Measurements from ENCODE around the gene TICAM2.
"Not testable (repeated sequence)": the region's sequence is repeated elsewhere in the genome, so short reads cannot be mapped to it uniquely, and the experiment has no call there.

TICAM2 gene

GRCh38 chr5:115601701-115602590 lies at the start of gene TICAM2:
TICAM2 (minus strand) TSS chr5:115602479; CDS start chr5:115581256, 21,223 bp downstream.
- peak; percentile 60 for DNase-seq (ENCODE audit: low read depth)

- DNase-seq (ENCODE audit: low read depth), result no peak
These were observed 47.3 kb upstream of the TICAM2 start for GRCh38 chr5:115649541-115649940.

GRCh38 chr5:115648056-115648455 lies 45.8 kb upstream of the TICAM2 start:
- DNase-seq (ENCODE audit: low read depth), result no peak

GRCh38 chr5:115645386-115645785 lies 43.1 kb upstream of the TICAM2 start:
- DNase-seq (ENCODE audit: low read depth), result not testable (repeated sequence)

GRCh38 chr5:115644046-115644445 lies 41.8 kb upstream of the TICAM2 start:
- DNase-seq (ENCODE audit: low read depth), result no peak

GRCh38 chr5:115641948-115642347 lies 39.7 kb upstream of the TICAM2 start:
- DNase-seq (ENCODE audit: low read depth), result no peak

GRCh38 chr5:115640274-115640673 lies 38.0 kb upstream of the TICAM2 start:
- DNase-seq (ENCODE audit: low read depth), result no peak

- DNase-seq (ENCODE audit: low read depth), result no peak
These were observed 37.1 kb upstream of the TICAM2 start for GRCh38 chr5:115639377-115639776.

GRCh38 chr5:115637507-115637906 lies 35.2 kb upstream of the TICAM2 start:
- no peak for DNase-seq (ENCODE audit: low read depth)

- no peak for DNase-seq (ENCODE audit: low read depth)
These were observed 33.7 kb upstream of the TICAM2 start for GRCh38 chr5:115636008-115636407.

GRCh38 chr5:115634343-115635132 lies 32.3 kb upstream of the TICAM2 start:
- peak; percentile 51 for DNase-seq (ENCODE audit: low read depth)

- DNase-seq (ENCODE audit: low read depth), result no peak
These were observed 27.6 kb upstream of the TICAM2 start for GRCh38 chr5:115629903-115630302.

- no peak for DNase-seq (ENCODE audit: low read depth)
These were observed 25.1 kb upstream of the TICAM2 start for GRCh38 chr5:115627295-115627865.

- no peak for DNase-seq (ENCODE audit: low read depth)
These were observed 24.2 kb upstream of the TICAM2 start for GRCh38 chr5:115626445-115626823.

GRCh38 chr5:115625579-115626444 lies 23.5 kb upstream of the TICAM2 start, which contains the start of gene TMED7:
TMED7 (minus strand) TSS chr5:115626036; CDS start chr5:115625792, 244 bp downstream.
- DNase-seq (ENCODE audit: low read depth), result peak; percentile 97

- no peak for DNase-seq (ENCODE audit: low read depth)
These were observed 22.7 kb upstream of the TICAM2 start for GRCh38 chr5:115624994-115625393.

GRCh38 chr5:115623658-115624057 lies 21.4 kb upstream of the TICAM2 start:
- no peak for DNase-seq (ENCODE audit: low read depth)

- no peak for DNase-seq (ENCODE audit: low read depth)
These were observed 19.2 kb upstream of the TICAM2 start for GRCh38 chr5:115621365-115621900.

- no peak for DNase-seq (ENCODE audit: low read depth)
These were observed 14.6 kb upstream of the TICAM2 start for GRCh38 chr5:115616892-115617291.

- DNase-seq (ENCODE audit: low read depth), result no peak
These were observed 14.2 kb upstream of the TICAM2 start for GRCh38 chr5:115616472-115616871.

- no peak for DNase-seq (ENCODE audit: low read depth)
These were observed 9.6 kb upstream of the TICAM2 start for GRCh38 chr5:115611873-115612272.
